COLO668 (cell line): ENCODE measurements around the gene EPHA10.
A peak's percentile ranks its signal among the peaks of the same experiment; 100 is the strongest.

ENCODE experiments used
- DNase-seq: peaks from one replicate; lab custom pipeline; 2025; ENCODE audit not compliant: unreplicated experiment; lab: John Stamatoyannopoulos, UW

Gene EPHA10

GRCh38 chr1:37764888-37765441 is at the start of gene EPHA10:
Gene EPHA10 (minus strand): TSS chr1:37765120. CDS start chr1:37765066, 54 bp downstream.
- peak; percentile 37 for DNase-seq

- DNase-seq = no peak
These were observed 49.3 kb upstream of the EPHA10 start for GRCh38 chr1:37814252-37814651.

GRCh38 chr1:37813529-37814145 is 48.7 kb upstream of the EPHA10 start:
- no peak for DNase-seq

- DNase-seq = peak; percentile 87
These were observed 46.2 kb upstream of the EPHA10 start for GRCh38 chr1:37811027-37811655.

- DNase-seq = no peak
These were observed 45.0 kb upstream of the EPHA10 start for GRCh38 chr1:37809942-37810341.

GRCh38 chr1:37808369-37809319 is 43.7 kb upstream of the EPHA10 start:
- peak; percentile 93 for DNase-seq

DNA sequence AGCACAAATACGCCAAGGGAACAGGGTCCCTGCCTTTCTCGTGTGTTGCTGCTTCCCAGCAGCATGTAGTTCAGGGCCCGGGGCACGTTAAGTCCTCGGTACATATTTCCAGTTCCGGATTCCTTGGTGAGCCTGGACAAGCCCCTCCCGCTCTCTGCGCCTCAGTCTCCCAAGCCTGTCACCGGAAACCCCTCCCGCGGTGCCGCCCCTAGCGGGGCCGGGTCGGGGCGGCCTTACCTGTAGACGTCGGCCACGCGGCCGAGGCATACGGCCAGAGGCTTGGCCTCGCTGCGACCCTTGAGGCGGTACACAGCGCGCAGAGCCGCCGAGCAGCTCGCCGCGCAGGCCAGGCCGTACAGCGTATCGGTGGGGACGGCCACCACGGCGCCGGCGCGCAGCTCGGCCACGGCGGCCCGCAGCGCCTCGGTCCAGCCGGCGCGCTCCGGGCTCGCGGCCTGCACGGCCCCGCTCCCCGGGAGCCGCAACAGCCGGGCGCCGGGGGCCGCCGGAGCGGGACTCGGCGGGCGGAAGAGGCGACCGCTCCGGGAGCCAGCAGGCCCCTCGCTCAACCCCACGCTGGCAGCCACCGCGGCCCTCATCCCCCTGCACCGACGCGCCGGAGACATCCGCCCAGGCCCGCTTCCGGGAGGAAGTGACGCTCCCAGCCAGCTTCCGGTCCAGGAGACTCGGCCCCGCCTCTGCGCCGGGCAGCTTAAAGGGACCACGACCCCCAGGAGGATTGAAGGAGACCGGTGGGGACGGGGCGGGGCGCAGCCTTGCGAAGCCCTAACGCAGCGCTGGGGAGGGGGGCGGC is 42.8 kb upstream of the EPHA10 start, which contains the start of the genes C1orf122 and YRDC:
Gene C1orf122 (plus strand): TSS at position 236 of the 814 bp plus-strand sequence. CDS start 615 bp downstream, outside the sequence.
Gene YRDC (minus strand): TSS at position 654 of the 814 bp plus-strand sequence. CDS start 28 bp downstream, at position 626.
- DNase-seq = peak; percentile 99

GRCh38 chr1:37807220-37807554 is 42.3 kb upstream of the EPHA10 start:
- peak; percentile 50 for DNase-seq

GRCh38 chr1:37802439-37802838 is 37.5 kb upstream of the EPHA10 start:
- DNase-seq = no peak

- DNase-seq = no peak
These were observed 32.9 kb upstream of the EPHA10 start for GRCh38 chr1:37797750-37798345.

GRCh38 chr1:37795340-37796125 is 30.6 kb upstream of the EPHA10 start:
- peak; percentile 81 for DNase-seq

DNA sequence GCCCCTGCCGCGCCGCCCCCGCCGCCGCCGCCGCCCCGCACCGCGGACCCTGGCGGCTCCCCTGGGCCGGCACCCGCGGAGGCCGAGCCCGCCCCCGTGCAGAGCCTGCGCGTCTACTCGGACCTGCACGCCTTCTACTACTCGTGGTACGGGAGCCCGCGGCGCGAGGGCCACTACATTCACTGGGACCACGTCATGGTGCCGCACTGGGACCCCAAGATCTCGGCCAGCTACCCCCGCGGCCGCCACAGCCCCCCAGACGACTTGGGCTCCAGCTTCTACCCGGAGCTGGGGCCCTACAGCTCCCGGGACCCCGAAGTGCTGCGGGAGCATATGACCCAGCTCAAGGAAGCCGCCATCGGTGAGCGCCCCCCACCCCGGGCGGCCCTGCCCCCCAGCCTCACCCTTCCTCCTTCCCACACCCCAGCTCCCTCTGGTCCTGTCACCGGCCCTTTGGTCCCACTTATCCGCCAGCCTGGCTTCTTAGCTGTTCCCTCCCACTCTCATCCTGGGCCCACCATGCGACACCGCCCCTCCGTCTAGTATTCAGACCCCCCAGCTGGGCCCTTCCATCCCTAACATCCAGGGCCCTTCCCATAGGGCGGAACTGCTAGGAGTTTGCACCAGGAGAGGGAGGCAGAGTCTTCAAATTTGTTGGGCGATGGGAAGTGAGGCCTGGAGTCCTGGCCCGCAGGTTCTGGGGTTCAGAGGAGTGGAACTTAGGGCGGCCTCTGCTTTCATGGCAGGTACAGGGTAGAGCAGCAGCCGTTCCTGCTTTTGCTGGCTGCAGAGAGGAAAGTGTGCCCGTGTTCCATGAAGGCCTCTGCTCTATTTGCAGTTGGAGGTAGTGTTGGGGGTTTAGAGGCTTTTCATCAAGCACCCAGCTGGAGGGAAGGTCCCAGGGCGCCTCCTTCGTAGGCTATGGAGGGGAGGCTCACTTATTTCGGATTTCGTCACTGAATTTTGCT is 29.7 kb upstream of the EPHA10 start:
- DNase-seq = peak; percentile 72

DNA sequence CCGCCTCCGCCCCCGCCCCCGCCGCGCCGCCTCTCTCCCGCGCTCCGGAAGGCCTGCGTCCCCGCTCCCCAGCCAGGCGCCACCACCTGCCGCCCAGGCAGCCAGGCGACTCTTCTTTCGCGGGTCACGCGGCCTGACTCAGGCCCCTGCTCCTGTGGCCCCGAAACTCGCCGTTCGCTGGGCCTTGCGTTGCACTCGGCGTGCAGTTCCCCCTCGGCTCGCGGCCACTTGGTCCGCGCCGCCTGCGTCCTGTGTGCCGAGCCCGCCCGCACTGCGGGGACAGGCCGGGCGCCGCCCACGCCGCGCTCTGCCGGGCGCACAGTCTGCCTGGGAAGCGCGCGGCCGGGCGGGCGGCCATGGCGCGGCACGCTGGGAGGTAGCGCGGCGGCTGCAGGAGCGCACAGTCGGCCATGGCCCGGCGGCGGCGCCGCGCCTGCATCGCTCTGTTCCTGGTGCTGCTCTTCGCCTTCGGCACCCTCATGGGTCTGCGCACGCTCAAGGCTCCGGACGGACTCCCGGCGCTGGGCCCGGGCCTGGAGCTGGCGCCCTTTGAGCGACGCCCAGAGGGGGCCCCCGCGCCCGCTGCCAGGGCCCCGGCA is 29.0 kb upstream of the EPHA10 start, which contains the start of gene MANEAL:
Gene MANEAL (plus strand): TSS at position 75 of the 599 bp plus-strand sequence. CDS start 336 bp downstream, at position 411.
- DNase-seq = peak; percentile 94

GRCh38 chr1:37792943-37793686 is 28.2 kb upstream of the EPHA10 start:
- DNase-seq = no peak

- DNase-seq = no peak
These were observed 17.6 kb upstream of the EPHA10 start for GRCh38 chr1:37782491-37782890.

- DNase-seq = no peak
These were observed 13.7 kb upstream of the EPHA10 start for GRCh38 chr1:37778654-37779053.
